SK-N-SH (cell line): ENCODE data around the gene METTL13. TPM values are rescaled to one million over a fixed set of nuclear protein-coding genes. Genes with fewer than 3 reads are reported as not detected.

Experiments used
- CTCF ChIA-PET: fragments of 300-600, 350-600 bp; formaldehyde crosslinking; extraction: SDS; loops from one replicate; lab custom pipeline; 2021; lab: Yijun Ruan, JAX
- POLR2A ChIA-PET: fragments of 350-600 bp; sonication (Branson Sonifier 250); formaldehyde crosslinking; extraction: SDS; loops from one replicate; lab custom pipeline; 2020; ENCODE audit warnings: antibody characterized with exemption, inconsistent platforms; lab: Yijun Ruan, JAX
- DNase-seq: peaks from one replicate; pipeline ENCODE4 v3.0.0; 2012
- H2AFZ ChIP-seq: fragments of 200-600 bp; sonication (generic); 2 replicates; pipeline ENCODE4 v1.8.1; 2016; ENCODE audit warnings: antibody characterized with exemption, mild to moderate bottlenecking, low read depth
- H3F3A ChIP-seq: fragments of 200-600 bp; sonication (generic); replicated peaks from 2 replicates; pipeline ENCODE3; 2016; ENCODE audit warnings: antibody characterized with exemption, mild to moderate bottlenecking; ENCODE audit not compliant: insufficient read depth
- H3K27ac ChIP-seq, 2 experiments: fragments of 200-500 bp in 1 of 2; fragments of 200-600 bp in 1 of 2; sonication (Bioruptor generic) in 1 of 2; sonication (generic), shearing (Covaris generic) in 1 of 2; 2 replicates each; pipeline versions ENCODE4 v1.5.1 to v1.6.1; 2014 to 2016; ENCODE audit warnings: low read depth in 2 of 2, inconsistent platforms in 1 of 2, low read length in 1 of 2, mild to moderate bottlenecking in 1 of 2, mixed read lengths in 1 of 2
- H3K27me3 ChIP-seq: fragments of 200-600 bp; sonication (generic), shearing (Covaris generic); 2 replicates; pipeline ENCODE4 v1.6.1; 2016; ENCODE audit warnings: mixed run types; ENCODE audit not compliant: insufficient read depth
- H3K36me3 ChIP-seq, 2 experiments: fragments of 200-500 bp in 1 of 2; fragments of 200-600 bp in 1 of 2; sonication (Bioruptor generic) in 1 of 2; sonication (generic) in 1 of 2; replicated peaks in 1 of 2; 2 replicates each; pipeline versions ENCODE3 to v1.5.1; 2014 to 2016; ENCODE audit warnings: low read length in 1 of 2, mild to moderate bottlenecking in 1 of 2; ENCODE audit not compliant: insufficient read depth in 2 of 2, control insufficient read depth in 1 of 2
- H3K4me1 ChIP-seq, 2 experiments: fragments of 200-500 bp in 1 of 2; fragments of 200-600 bp in 1 of 2; sonication (Bioruptor generic) in 1 of 2; sonication (generic), shearing (Covaris generic) in 1 of 2; 2 replicates each; pipeline versions ENCODE4 v1.5.1 to v1.6.1; 2014 to 2016; ENCODE audit warnings: low read depth in 1 of 2, low read length in 1 of 2, mixed run types in 1 of 2; ENCODE audit not compliant: insufficient read depth in 2 of 2, control insufficient read depth in 1 of 2
- H3K4me2 ChIP-seq: fragments of 200-600 bp; sonication (generic), shearing (Covaris generic); 2 replicates; pipeline ENCODE4 v1.6.1; 2017; ENCODE audit warnings: mixed run types
- H3K4me3 ChIP-seq, 2 experiments: fragments of 200-500 bp in 1 of 2; fragments of 200-600 bp in 1 of 2; sonication (Bioruptor generic) in 1 of 2; sonication (generic), shearing (Covaris generic) in 1 of 2; 2 replicates each; pipeline versions ENCODE4 v1.5.1 to v1.8.1; 2014 to 2016; ENCODE audit warnings: low read depth in 2 of 2, inconsistent platforms in 1 of 2, low read length in 1 of 2, mild to moderate bottlenecking in 1 of 2, mixed read lengths in 1 of 2, moderate library complexity in 1 of 2
- H3K79me2 ChIP-seq: fragments of 200-600 bp; sonication (generic); 2 replicates; pipeline ENCODE4 v1.8.1; 2017; ENCODE audit warnings: mild to moderate bottlenecking; ENCODE audit not compliant: insufficient read depth
- H3K9ac ChIP-seq: fragments of 200-600 bp; sonication (generic); 2 replicates; pipeline ENCODE4 v1.6.1; 2017; ENCODE audit warnings: mixed run types
- H3K9me2 ChIP-seq: fragments of 200-600 bp; sonication (generic); 2 replicates; pipeline ENCODE4 v1.6.1; 2017; ENCODE audit warnings: mixed run types
- H3K9me3 ChIP-seq: fragments of 200-600 bp; sonication (generic); 2 replicates; pipeline ENCODE4 v1.6.1; 2017; ENCODE audit warnings: mixed run types, mild to moderate bottlenecking, moderate library complexity
- H4K20me1 ChIP-seq: fragments of 200-600 bp; sonication (generic); 2 replicates; pipeline ENCODE4 v1.6.1; 2017; ENCODE audit warnings: mild to moderate bottlenecking, mixed run types; ENCODE audit not compliant: insufficient read depth
- ELF1 ChIP-seq: IDR thresholded peaks from 2 replicates; pipeline ENCODE4 v1.4.0; 2012
- EZH2phosphoT487 ChIP-seq: fragments of 200-600 bp; sonication (generic); IDR thresholded peaks from 2 replicates; pipeline ENCODE4 v1.6.1; 2017; ENCODE audit warnings: low read depth, mixed run types, mild to moderate bottlenecking, antibody characterized with exemption, moderate library complexity, borderline replicate concordance
- FOXJ3 ChIP-seq: sonication (generic); formaldehyde crosslinking; IDR thresholded peaks from 2 replicates; pipeline ENCODE4 v1.5.1; 2020; ENCODE audit warnings: mild to moderate bottlenecking, missing genetic modification reagents
- FOXM1 ChIP-seq: IDR thresholded peaks from 2 replicates; pipeline ENCODE4 v1.4.0; 2012; ENCODE audit warnings: low read depth, mild to moderate bottlenecking
- GABPA ChIP-seq: IDR thresholded peaks from 2 replicates; pipeline ENCODE4 v1.4.0; 2012; ENCODE audit warnings: low read depth, mild to moderate bottlenecking
- IRF3 ChIP-seq: fragments of 150-350 bp; IDR thresholded peaks from 2 replicates; pipeline ENCODE4 v1.6.1; 2016; ENCODE audit warnings: mild to moderate bottlenecking, low read depth, low read length
- JUND ChIP-seq: IDR thresholded peaks from 2 replicates; pipeline ENCODE4 v1.4.0; 2012
- MAX ChIP-seq: IDR thresholded peaks from 2 replicates; pipeline ENCODE4 v1.4.0; 2012; ENCODE audit warnings: low read depth
- MEF2A ChIP-seq: IDR thresholded peaks from 2 replicates; pipeline ENCODE4 v1.4.0; 2012; ENCODE audit warnings: low read depth, borderline replicate concordance
- MXI1 ChIP-seq: IDR thresholded peaks from 2 replicates; pipeline ENCODE4 v1.6.1; 2012; ENCODE audit warnings: mild to moderate bottlenecking, low read depth, low read length, improper control_type of control experiment
- PBX3 ChIP-seq: IDR thresholded peaks from 2 replicates; pipeline ENCODE4; 2012
- POLR2AphosphoS5 ChIP-seq: IDR thresholded peaks from 2 replicates; pipeline ENCODE4 v1.6.1; 2012; ENCODE audit warnings: low read depth, low read length
- RFX5 ChIP-seq: IDR thresholded peaks from 2 replicates; pipeline ENCODE4 v1.6.1; 2012; ENCODE audit warnings: mild to moderate bottlenecking, improper control_type of control experiment, low read length
- RXRA ChIP-seq: IDR thresholded peaks from 2 replicates; pipeline ENCODE4 v1.4.0; 2012; ENCODE audit warnings: low read depth, mild to moderate bottlenecking, borderline replicate concordance
- SIN3A ChIP-seq: IDR thresholded peaks from 2 replicates; pipeline ENCODE4 v1.6.1; 2012; ENCODE audit warnings: low read depth, mild to moderate bottlenecking, low read length, moderate library complexity, borderline replicate concordance
- SMC3 ChIP-seq: IDR thresholded peaks from 2 replicates; pipeline ENCODE4 v1.6.1; 2012; ENCODE audit warnings: low read depth, low read length, improper control_type of control experiment
- TCF12 ChIP-seq: IDR thresholded peaks from 2 replicates; pipeline ENCODE4 v1.4.0; 2012
- YY1 ChIP-seq: IDR thresholded peaks from 2 replicates; pipeline ENCODE4 v1.4.0; 2012; ENCODE audit warnings: low read depth, mild to moderate bottlenecking
- WGBS: methylation state at CpG from one replicate; pipeline ENCODE4 v1.1.6; 2017; ENCODE audit warnings: low lambda C conversion rate; 5-methylcytosine and 5-hydroxymethylcytosine counted together
- polyA plus RNA-seq, 3 experiments: library from polyadenylated mRNA; depleted of rRNA; stranded (reverse); fragments of >200 nt; gene quantifications; 2 replicates each; pipeline ENCODE4 v1.2.3, GENCODE V29; 2012
- TF ChIP-seq, protein P1 (sequence below): fragments of 200-600 bp; sonication (generic); IDR thresholded peaks from 2 replicates; pipeline ENCODE4 v1.6.1; 2017; ENCODE audit warnings: antibody characterized with exemption, mild to moderate bottlenecking, moderate library complexity
- TF ChIP-seq, protein P2 (sequence below): IDR thresholded peaks from 2 replicates; pipeline ENCODE4 v1.4.0; 2012; ENCODE audit warnings: low read depth, borderline replicate concordance

METTL13 gene
- polyA plus RNA-seq, 1 of the 3 experiments (the other 2 are of a cell fraction) = 32.7 TPM

DNA sequence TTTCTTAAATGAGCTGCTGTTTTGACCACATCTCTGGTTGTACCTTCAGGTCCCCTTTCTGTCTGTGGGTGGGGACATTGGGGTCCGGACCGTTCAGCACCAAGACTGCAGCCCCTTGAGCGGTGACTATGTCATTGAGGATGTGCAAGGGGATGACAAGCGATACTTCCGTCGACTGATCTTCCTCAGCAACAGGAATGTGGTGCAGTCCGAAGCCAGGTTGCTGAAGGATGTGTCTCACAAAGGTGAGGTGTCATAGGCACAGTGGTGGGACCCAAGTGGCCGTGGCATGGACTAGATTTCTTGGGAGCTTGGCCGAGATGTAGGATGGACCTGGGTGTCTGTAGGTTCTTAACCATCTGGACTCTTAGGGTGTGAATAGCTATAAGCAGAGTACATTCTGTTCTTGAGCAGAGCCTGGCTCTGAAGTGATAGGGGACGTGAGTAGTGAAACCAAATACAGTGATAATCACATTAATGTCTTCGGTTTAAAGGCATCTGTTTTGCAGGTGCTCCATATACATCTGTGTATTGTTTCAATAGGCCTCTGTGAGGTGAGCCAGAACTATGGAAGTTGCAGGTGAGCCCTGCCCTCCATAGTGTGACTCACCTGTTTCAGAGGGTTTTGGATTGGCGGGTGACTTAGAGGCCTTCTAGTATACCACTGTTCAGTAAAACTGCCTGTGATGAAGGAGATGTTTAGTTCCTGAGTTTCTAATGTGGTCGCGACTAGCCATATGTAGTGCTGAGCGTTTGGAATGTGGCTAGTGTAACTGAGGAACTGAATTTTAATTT lies 6.4 kb downstream of the METTL13 start:
- no peak for TF ChIP-seq RXRA
- no peak for TF ChIP-seq ELF1
- TF ChIP-seq SIN3A = no peak
- TF ChIP-seq, protein P1, sequence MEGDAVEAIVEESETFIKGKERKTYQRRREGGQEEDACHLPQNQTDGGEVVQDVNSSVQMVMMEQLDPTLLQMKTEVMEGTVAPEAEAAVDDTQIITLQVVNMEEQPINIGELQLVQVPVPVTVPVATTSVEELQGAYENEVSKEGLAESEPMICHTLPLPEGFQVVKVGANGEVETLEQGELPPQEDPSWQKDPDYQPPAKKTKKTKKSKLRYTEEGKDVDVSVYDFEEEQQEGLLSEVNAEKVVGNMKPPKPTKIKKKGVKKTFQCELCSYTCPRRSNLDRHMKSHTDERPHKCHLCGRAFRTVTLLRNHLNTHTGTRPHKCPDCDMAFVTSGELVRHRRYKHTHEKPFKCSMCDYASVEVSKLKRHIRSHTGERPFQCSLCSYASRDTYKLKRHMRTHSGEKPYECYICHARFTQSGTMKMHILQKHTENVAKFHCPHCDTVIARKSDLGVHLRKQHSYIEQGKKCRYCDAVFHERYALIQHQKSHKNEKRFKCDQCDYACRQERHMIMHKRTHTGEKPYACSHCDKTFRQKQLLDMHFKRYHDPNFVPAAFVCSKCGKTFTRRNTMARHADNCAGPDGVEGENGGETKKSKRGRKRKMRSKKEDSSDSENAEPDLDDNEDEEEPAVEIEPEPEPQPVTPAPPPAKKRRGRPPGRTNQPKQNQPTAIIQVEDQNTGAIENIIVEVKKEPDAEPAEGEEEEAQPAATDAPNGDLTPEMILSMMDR = no peak
- no peak for TF ChIP-seq FOXJ3 (CRISPR knock-in tag)
- TF ChIP-seq RFX5 = no peak
- TF ChIP-seq, protein P2, sequence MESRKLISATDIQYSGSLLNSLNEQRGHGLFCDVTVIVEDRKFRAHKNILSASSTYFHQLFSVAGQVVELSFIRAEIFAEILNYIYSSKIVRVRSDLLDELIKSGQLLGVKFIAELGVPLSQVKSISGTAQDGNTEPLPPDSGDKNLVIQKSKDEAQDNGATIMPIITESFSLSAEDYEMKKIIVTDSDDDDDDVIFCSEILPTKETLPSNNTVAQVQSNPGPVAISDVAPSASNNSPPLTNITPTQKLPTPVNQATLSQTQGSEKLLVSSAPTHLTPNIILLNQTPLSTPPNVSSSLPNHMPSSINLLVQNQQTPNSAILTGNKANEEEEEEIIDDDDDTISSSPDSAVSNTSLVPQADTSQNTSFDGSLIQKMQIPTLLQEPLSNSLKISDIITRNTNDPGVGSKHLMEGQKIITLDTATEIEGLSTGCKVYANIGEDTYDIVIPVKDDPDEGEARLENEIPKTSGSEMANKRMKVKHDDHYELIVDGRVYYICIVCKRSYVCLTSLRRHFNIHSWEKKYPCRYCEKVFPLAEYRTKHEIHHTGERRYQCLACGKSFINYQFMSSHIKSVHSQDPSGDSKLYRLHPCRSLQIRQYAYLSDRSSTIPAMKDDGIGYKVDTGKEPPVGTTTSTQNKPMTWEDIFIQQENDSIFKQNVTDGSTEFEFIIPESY = no peak
- TF ChIP-seq TCF12 = no peak
- TF ChIP-seq POLR2AphosphoS5 = no peak
- TF ChIP-seq JUND = no peak
- TF ChIP-seq MAX = no peak
- TF ChIP-seq GABPA = no peak
- no peak for TF ChIP-seq MXI1
- no peak for TF ChIP-seq FOXM1
- no peak for TF ChIP-seq SMC3
- no peak for TF ChIP-seq PBX3
- TF ChIP-seq EZH2phosphoT487 = no peak
- TF ChIP-seq YY1 = no peak
- no peak for TF ChIP-seq IRF3
- TF ChIP-seq MEF2A = no peak
- TF ChIP-seq, all 33 proteins: peak for 0
- Histone ChIP-seq H3K4me2 (no peak overlapping the region), H3K9me3 (no peaks in the 10 kb centered on the region), H3K36me3 (peaks cover 34 to 93% of the 10 kb centered on the region in 2 experiments), H3K4me3 (no peak overlapping the region), H3K27ac (no peak overlapping the region), H3K9me2 (no peaks in the 10 kb centered on the region), H3K9ac (no peak overlapping the region), H4K20me1 (no peaks in the 10 kb centered on the region), H3K27me3 (no peaks in the 10 kb centered on the region), H2AFZ (no peak overlapping the region), H3K79me2 (peaks cover 28% of the 10 kb centered on the region), H3F3A (no peaks in the 10 kb centered on the region), H3K4me1 (peaks cover 4 to 23% of the 10 kb centered on the region in 2 experiments; a peak in 2 of 4 replicates)
- 92% methylated on average over 15 of the region's 15 CpGs for WGBS
- ChIA-PET CTCF (interaction anchor here (7.1 to 11.1 kb wide), 2 partner anchors 14 to 197 kb away, joined by 34 to 74 read pairs; no protein-coding TSS in a partner anchor), POLR2A (no interaction called here)
- DNase-seq = no peak
